SW480 (cell line): ENCODE measurements around the gene VPS37C.
"Not testable (repeated sequence)": the region's sequence is repeated elsewhere in the genome, so short reads cannot be mapped to it uniquely, and the experiment has no call there.

Source experiments
- DNase-seq: peaks from one replicate; pipeline ENCODE4 v3.0.0-alpha.2; 2016; ENCODE audit warnings: low spot score

Gene VPS37C

GRCh38 chr11:61174949-61175348 is 13.7 kb upstream of the VPS37C start:
- no peak for DNase-seq

- no peak for DNase-seq
Measured at GRCh38 chr11:61174273-61174672, 13.0 kb upstream of the VPS37C start.

GRCh38 chr11:61173456-61173855 is 12.2 kb upstream of the VPS37C start:
- no peak for DNase-seq

GRCh38 chr11:61172888-61173287 is 11.7 kb upstream of the VPS37C start:
- DNase-seq = no peak

GRCh38 chr11:61172356-61172755 is 11.1 kb upstream of the VPS37C start:
- DNase-seq = no peak

GRCh38 chr11:61171907-61172306 is 10.7 kb upstream of the VPS37C start:
- DNase-seq = no peak

GRCh38 chr11:61170566-61170965 is 9.3 kb upstream of the VPS37C start:
- DNase-seq = no peak

GRCh38 chr11:61168800-61169199 is 7.6 kb upstream of the VPS37C start:
- DNase-seq = no peak

GRCh38 chr11:61168042-61168688 is 6.9 kb upstream of the VPS37C start:
- DNase-seq = peak; percentile 59

GRCh38 chr11:61166331-61166730 is 5.1 kb upstream of the VPS37C start:
- DNase-seq = not testable (repeated sequence)

- not testable (repeated sequence) for DNase-seq
Measured at GRCh38 chr11:61165785-61166184, 4.6 kb upstream of the VPS37C start.

GRCh38 chr11:61164606-61165424 is 3.6 kb upstream of the VPS37C start:
- DNase-seq = no peak

- no peak for DNase-seq
Measured at GRCh38 chr11:61163714-61164605, 2.7 kb upstream of the VPS37C start.

GRCh38 chr11:61163021-61163420 is 1.8 kb upstream of the VPS37C start:
- DNase-seq = no peak

GRCh38 chr11:61162092-61162941 is 1.1 kb upstream of the VPS37C start:
- peak; percentile 58 for DNase-seq

GRCh38 chr11:61160487-61161189 is 588 bp downstream of the VPS37C start:
- DNase-seq = peak; percentile 17

- DNase-seq = no peak
Measured at GRCh38 chr11:61158691-61159381, 2.4 kb downstream of the VPS37C start.

GRCh38 chr11:61157743-61158142 is 3.5 kb downstream of the VPS37C start:
- no peak for DNase-seq

GRCh38 chr11:61155741-61156140 is 5.5 kb downstream of the VPS37C start:
- DNase-seq = no peak

GRCh38 chr11:61155312-61155711 is 5.9 kb downstream of the VPS37C start:
- no peak for DNase-seq
